ENCODE measurements around the gene PPP1R12B.
"Not testable (repeated sequence)": the region's sequence is repeated elsewhere in the genome, so short reads cannot be mapped to it uniquely, and the experiment has no call there.

PPP1R12B gene

DNA sequence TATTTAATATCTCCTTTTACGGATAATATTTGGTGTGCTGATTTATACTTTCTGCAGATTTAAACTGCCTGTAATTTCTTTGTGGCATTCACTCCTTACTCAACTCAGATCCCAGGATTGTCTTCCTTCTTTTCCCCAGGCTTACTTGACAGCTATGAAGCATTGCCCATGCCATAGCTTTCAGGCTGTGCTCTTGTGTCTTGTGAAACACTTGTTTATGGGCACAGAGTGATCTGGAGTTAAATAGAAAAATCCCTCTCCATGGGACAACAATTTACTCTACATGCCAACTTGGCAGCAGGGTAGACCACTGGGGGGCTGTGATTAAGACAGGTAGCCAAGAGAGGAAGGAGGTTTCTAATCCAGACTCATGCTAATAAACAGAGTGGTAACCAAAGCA is 57.4 kb downstream of the PPP1R12B start:
- DNase-seq (ENCODE audit: low read depth) = no peak

DNA sequence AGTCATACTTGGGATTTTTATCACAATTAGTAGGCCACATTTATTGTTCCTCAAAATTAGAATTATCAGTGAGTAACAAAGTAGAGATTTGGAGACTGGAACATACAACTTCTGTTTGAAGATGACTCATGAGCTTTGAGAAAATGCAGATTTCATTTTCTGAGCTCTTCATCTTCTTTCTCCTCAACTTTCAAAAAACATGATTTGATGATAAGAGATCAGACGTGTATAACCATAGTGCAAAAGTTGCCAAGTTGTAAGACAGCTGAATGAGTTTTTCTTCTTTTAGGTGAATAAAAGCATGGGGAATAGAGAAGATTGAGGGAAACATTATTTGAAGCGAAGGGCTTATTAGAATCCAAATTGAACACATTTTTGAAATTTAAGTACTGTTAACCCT is 58.4 kb downstream of the PPP1R12B start:
- not testable (repeated sequence) for DNase-seq (ENCODE audit: low read depth)

DNA sequence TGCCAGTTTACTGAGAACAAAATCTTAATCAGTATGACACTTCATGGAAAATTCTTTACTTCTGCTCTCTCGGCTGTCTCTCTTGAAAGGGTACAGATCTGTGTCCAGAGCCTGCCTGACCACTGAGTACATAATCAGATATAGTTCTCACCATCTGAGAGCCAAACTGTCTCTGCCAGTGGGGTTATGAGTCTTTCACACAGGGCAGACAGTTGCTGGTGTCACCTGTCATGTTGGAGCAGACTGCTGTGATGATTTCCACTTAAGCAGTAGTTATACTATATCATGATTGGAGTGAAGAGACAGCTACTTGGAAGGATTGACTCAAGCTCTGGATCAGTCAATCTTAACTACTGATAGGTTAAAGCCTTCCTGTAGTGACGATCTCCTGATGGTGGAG is 58.9 kb downstream of the PPP1R12B start:
- not testable (repeated sequence) for DNase-seq (ENCODE audit: low read depth)

GRCh38 chr1:202410251-202410650 is 61.8 kb downstream of the PPP1R12B start:
- DNase-seq (ENCODE audit: low read depth) = not testable (repeated sequence)

DNA sequence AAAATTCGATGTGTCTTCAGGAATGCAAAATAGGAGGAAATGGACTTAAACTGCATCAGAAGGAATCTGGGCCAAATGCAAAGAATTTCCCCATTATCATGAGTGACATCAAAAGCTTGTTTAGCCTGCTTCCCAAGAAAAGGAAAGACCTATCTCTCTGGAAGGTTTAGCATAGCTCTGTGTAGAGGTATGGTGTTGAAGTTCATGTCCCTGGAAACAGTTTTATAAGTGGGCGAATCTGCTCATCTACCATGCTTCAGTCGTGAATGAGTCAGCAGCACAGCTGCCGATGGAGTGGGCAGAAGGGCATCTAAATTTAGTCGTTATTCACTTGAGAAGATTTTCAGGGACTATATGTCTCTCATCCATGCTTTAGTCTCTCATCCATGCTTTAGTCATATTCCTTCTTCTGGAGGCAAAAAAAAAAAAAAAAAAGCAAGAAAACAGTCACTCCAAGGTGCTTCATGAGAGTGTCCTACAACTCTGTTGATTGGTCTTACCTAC is 62.4 kb downstream of the PPP1R12B start:
- not testable (repeated sequence) for DNase-seq (ENCODE audit: low read depth)

DNA sequence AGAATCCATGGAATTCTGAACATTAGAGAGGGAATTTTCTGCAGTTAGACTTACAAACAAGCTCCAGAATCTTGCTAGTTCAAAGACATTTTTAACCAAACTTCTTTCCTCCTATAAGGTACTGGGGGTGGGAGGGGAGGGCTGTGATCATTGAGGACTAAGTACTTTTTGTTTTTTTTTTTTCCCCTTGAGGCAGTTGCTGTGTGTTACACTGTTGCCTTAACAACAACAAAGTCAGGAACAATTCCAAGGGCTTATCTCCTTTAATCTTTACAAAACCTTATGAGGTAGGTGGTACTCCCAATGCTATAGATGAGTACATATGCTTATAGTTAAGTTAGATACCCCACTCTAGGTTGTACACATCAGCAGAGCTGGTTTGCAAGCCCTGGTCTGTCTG is 62.9 kb downstream of the PPP1R12B start:
- no peak for DNase-seq (ENCODE audit: low read depth)

- not testable (repeated sequence) for DNase-seq (ENCODE audit: low read depth)
Measured at GRCh38 chr1:202412421-202412820, 63.9 kb downstream of the PPP1R12B start.

DNA sequence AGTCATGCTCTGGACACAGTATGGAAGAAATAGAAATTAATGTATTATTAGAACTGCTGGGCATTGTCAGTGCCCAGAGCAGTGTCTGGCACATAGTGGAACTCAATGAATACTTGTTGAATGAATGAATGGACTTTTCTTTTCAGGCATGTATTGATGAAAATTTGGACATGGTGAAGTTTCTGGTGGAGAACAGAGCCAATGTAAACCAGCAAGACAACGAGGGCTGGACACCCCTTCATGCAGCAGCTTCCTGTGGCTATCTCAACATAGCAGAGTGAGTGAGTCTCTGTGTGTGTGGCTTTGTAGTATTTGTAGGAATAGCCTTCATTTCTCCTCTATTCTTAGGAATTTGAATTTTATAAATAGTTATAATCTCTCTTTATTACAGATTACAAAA is 68.1 kb downstream of the PPP1R12B start:
- DNase-seq (ENCODE audit: low read depth) = no peak

- DNase-seq (ENCODE audit: low read depth) = not testable (repeated sequence)
Measured at GRCh38 chr1:202417141-202417540, 68.6 kb downstream of the PPP1R12B start.

- DNase-seq (ENCODE audit: low read depth) = not testable (repeated sequence)
Measured at GRCh38 chr1:202417762-202418201, 69.3 kb downstream of the PPP1R12B start.

- not testable (repeated sequence) for DNase-seq (ENCODE audit: low read depth)
Measured at GRCh38 chr1:202419731-202420130, 71.2 kb downstream of the PPP1R12B start.

DNA sequence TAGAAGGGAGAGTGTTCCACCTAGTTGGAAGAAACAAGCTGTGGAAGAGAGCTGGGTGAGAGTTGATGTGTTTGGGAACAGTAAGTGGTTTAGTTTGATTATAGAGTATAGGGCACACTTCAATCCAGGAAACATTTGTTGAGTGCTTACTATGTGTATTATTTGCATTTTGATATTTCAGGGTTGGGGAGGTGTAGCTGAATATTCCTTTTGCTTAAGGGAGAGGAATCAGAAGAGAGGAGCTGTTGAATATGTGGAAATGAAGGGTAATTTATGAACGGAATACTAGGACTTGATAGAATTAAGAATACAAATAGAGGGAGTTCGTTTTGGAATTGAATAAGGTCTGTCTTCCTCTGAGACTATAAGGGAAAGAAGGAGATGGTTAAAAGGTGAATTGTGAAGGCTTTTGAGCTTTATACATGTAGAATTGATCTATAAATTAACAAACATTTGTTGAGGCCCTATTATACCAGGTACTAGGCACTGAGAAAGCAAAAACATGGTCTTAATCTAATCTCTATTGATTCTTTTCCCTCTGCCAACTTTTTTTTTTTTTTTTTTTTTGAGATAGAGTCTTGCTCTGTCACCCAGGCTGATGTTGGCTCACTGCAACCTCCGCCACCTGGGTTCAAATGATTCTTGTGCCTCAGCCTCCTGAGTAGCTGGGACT is 72.1 kb downstream of the PPP1R12B start:
- not testable (repeated sequence) for DNase-seq (ENCODE audit: low read depth)

DNA sequence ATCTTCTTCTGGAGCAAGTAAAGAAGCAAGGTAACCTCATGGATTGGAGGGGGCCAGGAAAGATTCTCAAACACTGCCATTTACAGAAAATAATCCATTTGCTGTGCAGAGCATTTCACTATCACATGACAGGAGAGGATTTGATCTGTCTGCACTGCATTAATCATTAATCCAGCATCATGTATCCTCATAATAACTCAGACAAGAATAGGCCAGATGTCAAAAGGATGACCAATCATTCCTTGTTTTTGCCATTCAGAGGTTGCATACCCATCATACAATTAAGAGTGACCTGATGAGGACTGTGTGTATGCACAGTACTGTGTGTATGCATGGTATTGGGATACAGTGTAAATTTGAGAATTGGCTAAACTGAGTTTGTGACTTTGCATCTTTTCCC is 74.2 kb downstream of the PPP1R12B start:
- DNase-seq (ENCODE audit: low read depth) = not testable (repeated sequence)

GRCh38 chr1:202424260-202424659 is 75.8 kb downstream of the PPP1R12B start:
- not testable (repeated sequence) for DNase-seq (ENCODE audit: low read depth)

DNA sequence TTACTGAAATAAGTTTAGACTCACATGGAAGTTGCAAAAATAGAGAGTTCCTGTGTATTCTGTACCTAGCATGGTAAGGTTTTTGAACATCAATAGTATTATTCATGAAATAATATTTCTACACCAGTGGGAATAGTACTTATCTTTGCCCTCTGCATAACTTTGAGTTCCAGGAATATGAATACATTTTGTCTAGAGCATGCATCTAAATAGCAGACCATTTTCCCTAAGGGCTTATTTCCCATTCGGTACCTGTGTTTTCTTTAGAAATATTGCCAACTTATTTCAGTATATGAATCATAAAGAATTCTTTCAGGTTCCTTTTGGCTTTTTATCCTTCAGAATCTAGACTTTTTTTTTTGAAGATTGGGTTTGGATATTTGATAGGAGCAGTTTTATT is 81.6 kb downstream of the PPP1R12B start:
- DNase-seq (ENCODE audit: low read depth) = not testable (repeated sequence)

- DNase-seq (ENCODE audit: low read depth) = not testable (repeated sequence)
Measured at GRCh38 chr1:202432338-202432737, 83.8 kb downstream of the PPP1R12B start.

DNA sequence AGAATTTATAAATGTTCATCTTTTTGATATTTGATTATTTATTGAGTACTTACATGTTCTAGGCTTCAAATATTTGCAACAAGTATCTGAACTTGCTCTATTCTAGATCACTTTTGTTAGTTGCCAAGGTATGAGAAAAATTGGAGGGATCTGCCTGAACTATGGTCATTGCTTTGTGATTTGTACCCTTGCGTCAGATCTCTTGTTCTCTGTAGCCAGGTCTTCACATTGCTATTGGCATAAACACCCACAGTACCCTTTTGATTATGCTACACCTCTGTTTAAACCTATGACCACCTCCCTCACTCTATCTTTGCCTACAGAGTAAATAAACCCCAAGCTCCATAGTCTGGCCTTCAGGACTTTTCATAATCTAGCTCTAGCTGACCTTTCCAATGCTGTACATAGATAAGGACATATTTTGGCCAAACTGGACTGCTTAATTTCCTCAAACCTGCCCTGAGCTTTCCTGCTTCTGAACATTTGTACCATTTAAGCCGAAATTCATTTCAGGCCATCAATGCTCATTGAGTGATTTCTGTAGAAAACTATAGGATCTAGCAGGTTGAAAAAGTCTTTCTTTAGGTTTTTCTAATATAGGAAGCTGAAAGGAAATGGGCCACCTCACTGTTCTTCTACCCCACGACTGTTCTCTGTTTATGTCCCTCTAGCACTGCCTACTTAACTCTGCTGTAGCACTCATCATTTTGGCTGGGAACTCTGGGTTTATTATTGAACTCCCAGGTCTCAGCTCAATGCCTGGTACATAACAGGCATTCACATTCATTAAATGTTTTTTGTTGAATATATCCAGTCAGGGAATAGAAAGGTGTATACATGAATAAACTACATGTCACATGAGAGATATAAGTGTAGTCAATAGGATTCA is 84.9 kb downstream of the PPP1R12B start:
- no peak for DNase-seq (ENCODE audit: low read depth)

DNA sequence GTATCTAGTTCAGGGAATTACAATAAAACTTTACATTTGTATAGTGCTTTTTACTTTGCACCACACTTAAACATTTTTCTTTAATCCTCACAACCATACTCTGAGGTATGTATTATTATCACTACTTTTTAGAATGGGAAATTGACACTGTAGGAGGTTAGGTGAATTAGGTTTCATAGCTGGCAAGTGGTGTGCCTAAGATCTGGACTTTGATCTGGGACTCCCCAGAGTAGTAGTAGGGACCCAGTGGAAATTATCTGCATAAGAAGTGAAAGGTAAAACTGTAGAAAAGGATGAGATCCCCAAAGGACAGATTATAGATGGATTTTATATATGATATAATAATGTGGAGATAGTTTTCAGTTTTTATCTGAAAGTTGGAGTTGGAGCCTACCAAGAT is 85.6 kb downstream of the PPP1R12B start:
- no peak for DNase-seq (ENCODE audit: low read depth)

DNA sequence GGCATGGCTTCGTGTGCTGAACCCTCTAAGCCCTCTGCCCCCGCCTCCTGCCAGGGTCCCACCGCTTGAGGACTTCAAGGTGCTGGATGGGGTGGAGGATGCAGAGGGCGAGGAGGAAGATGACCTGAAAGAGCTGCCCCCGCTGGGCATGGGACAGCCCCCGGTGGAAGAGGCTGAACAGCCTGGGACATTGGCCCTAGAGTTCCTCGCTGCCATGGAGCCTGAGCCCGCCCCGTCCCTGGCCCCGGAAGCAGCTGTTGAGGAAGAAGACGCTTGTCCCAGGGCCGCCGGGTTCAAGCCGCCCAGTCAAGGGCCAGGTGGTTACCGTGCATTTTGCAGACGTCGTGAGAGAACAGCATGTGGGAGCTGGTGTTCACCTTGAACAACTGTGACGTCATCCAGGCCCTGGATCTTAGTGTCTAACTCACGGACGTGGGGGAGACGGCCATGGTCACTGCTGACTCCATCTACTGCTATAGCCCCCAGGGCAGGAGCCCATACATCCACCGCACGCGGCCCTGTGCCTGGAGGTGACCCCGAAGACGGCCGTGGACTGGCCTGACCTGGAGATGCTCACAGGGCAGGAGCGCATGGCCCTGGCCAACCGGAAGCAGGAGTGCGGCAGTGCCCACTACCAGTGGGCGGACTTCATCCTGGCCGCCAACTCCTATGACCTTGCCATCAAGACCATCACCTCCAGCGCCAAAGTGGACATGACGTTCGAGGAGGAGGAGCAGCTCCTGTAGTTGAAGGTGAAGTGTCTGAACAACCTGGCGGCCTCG is 90.1 kb downstream of the PPP1R12B start:
- no peak for DNase-seq (ENCODE audit: low read depth)

- DNase-seq (ENCODE audit: low read depth) = no peak
Measured at GRCh38 chr1:202439308-202439707, 90.8 kb downstream of the PPP1R12B start.

- not testable (repeated sequence) for DNase-seq (ENCODE audit: low read depth)
Measured at GRCh38 chr1:202448140-202448539, 99.6 kb downstream of the PPP1R12B start.

- not testable (repeated sequence) for DNase-seq (ENCODE audit: low read depth)
Measured at GRCh38 chr1:202451641-202452040, 103.1 kb downstream of the PPP1R12B start.

Measured in activated T-cell treated with anti-CD3 and anti-CD28 coated beads for 1 hour (primary cell).